Astrocyte (in vitro differentiated cells and primary cell): ENCODE data around the gene CD151.
A peak's percentile ranks its signal among the peaks of the same experiment; 100 is the strongest.

ENCODE experiments used
- CTCF ChIP-seq: IDR thresholded peaks from 2 replicates; pipeline ENCODE4 v1.5.1; 2011; ENCODE audit warnings: low read depth, mild to moderate bottlenecking, inconsistent platforms, low read length, moderate library complexity; ENCODE audit not compliant: insufficient read depth
- EZH2 ChIP-seq: IDR thresholded peaks from 2 replicates; pipeline ENCODE4 v1.6.1; 2012; ENCODE audit warnings: mild to moderate bottlenecking, low read length, inconsistent platforms; ENCODE audit not compliant: insufficient read depth

- peak; percentile 71 for TF ChIP-seq CTCF
- no peak for TF ChIP-seq EZH2
Measured at GRCh38 chr11:783581-784015, 49.2 kb upstream of the CD151 start.
